Fibroblast of the aortic adventitia (primary cell): ENCODE results near the gene PNRC1. TPM values are rescaled to one million over a fixed set of nuclear protein-coding genes. Genes with fewer than 3 reads are reported as not detected.
"Not testable (repeated sequence)": the region's sequence is repeated elsewhere in the genome, so short reads cannot be mapped to it uniquely, and the experiment has no call there.

Experiments used
- DNase-seq: peaks from one replicate; pipeline ENCODE4 v3.0.0-alpha.2; 2010; ENCODE audit warnings: low read depth
- H3K4me3 ChIP-seq: 2 replicates; pipeline ENCODE4 v1.5.1; 2011; ENCODE audit warnings: low read depth, mild to moderate bottlenecking, control low read depth, low read length, moderate library complexity
- CTCF ChIP-seq: IDR thresholded peaks from 2 replicates; pipeline ENCODE4 v1.5.1; 2011; ENCODE audit warnings: mild to moderate bottlenecking, low read length, control low read depth, inconsistent platforms; ENCODE audit not compliant: insufficient read depth
- total RNA-seq: library from RNA; depleted of rRNA; stranded (reverse); fragments of >200 nt; gene quantifications from 2 replicates; pipeline ENCODE4 v1.2.3, GENCODE V29; 2012; ENCODE audit warnings: low replicate concordance

The PNRC1 gene
- total RNA-seq, 1 donor, result 92.3 TPM

DNA sequence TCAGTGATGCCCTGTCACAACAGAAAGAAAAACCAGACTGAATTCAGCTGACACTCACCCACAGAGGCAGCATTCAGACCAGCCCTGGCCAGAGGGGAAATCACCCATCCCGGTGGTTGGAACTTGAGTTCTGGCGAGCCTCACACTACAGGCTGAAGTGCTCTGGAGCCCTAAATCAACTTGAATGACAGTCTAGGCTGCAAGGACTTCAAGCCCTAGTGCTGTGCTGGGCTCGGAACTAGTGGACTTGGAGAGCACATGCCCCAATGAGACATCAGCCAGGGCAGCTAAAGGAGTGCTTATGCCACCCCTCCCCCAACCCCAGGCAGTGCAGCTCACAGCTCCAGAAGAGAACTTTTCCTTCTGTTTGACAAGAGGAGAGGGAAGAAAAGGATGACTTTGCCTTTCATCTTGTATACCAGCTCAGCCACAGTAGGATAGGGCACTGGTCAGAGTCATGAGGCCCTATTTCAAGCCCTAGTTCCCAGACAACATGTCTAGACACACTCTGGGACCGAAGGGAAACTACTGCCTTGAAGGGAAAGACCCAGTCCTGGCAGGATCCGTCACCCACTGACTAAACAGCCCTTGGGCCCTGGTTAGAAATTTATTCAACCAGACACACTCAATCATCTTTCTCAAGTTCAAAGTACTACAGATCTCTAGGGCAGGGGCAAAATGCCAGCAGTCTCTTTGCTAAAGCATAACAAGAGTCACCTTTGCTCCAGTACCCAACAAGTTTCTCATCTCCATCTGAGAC lies 43.2 kb upstream of the PNRC1 start:
- no peak overlapping the region for H3K4me3 ChIP-seq
- no peak for TF ChIP-seq CTCF
- DNase-seq, result peak; percentile 40

DNA sequence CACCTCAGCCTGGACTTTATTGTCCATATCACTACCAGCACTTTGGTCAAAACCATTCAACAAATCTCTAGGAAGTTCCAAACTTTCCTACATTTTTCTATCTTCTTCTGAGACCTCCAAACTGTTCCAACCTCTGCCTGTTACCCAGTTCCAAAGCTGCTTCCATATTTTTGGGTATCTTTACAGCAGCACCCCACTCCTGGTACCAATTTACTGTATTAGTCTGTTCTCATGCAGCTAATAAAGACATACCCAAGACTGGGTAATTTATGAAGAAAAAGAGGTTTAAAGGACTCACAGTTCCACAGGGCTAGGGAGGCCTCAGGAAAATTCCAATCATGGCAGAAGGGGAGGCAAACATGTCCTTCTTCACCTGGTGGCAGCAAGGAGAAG lies 42.7 kb upstream of the PNRC1 start:
- peak; percentile 2 for TF ChIP-seq CTCF
- not testable (repeated sequence) for DNase-seq, H3K4me3 ChIP-seq

- no peak overlapping the region for H3K4me3 ChIP-seq
- TF ChIP-seq CTCF, result no peak
- DNase-seq, result no peak
Measured at GRCh38 chr6:89042664-89043063, 37.9 kb upstream of the PNRC1 start.

DNA sequence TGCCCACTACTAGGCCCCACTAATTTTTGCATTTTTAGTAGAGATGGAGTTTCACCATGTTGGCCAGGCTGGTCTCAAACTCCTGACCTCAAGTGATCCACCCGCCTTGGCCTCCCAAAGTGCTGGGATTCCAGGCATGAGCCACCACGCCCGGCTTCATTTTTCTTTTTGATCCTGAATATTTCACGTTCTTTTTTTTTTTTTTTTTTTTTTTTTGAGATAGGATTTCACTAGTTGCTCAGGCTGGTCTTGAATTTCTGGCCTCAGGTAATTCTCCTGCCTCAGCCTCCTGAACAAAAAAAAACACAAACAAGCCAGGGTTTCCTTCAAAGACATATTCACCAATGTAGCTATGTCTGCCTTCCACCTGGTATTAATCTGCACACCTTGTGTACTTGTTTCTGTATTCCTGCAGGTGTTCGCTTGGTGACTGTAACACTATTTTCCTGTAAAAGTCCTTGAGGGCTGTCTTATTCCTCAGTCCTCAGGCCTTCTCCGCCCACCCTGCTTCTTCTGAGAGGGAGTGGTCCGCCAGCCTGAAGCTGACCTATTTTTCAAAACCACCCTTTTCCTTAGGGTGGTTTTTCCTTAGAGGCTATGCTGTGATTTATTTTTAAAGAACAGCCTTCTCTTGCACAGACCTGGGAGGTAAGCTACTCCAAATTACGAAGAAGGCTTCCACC lies 36.1 kb upstream of the PNRC1 start:
- DNase-seq, result no peak
- no peak for TF ChIP-seq CTCF
- H3K4me3 ChIP-seq, result no peak overlapping the region

DNA sequence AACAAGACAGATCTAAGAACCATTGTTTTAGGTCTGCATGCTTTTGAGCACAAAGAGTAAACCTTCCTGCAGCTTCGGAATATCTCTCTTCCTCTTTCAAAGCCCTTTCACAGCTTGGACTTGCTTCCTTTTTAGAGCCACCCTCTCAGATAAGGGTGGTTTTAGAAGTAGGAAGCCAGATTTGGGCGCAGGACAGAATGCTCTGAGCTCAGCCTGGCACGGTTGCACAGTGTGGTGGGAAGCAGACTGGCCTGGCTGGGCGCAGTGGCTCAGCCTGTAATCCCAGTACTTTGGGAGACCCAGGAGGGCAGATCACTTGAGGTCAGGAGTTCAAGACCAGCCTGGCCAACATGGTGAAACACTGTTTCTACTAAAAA lies 35.6 kb upstream of the PNRC1 start:
- no peak overlapping the region for H3K4me3 ChIP-seq
- DNase-seq, result no peak
- no peak for TF ChIP-seq CTCF

- no peak for DNase-seq
- no peak overlapping the region for H3K4me3 ChIP-seq
- TF ChIP-seq CTCF, result no peak
Measured at GRCh38 chr6:89045576-89045975, 35.0 kb upstream of the PNRC1 start.
